GM18868 (cell line): ENCODE results near the gene NR2F1.
"Not testable (repeated sequence)": the region's sequence is repeated elsewhere in the genome, so short reads cannot be mapped to it uniquely, and the experiment has no call there.

Experiments used
- ATAC-seq: cut with Tn5 transposase; IDR thresholded peaks from one replicate; pipeline ENCODE4 v1.9.1; 2021; ENCODE audit warnings: mild to moderate bottlenecking, moderate library complexity; ENCODE audit not compliant: unreplicated experiment

Gene NR2F1

GRCh38 chr5:93582677-93583438, at the start of gene NR2F1:
Gene NR2F1, plus strand, starts transcription at chr5:93583222. Its CDS starts 1,802 bp downstream, at chr5:93585024.
- ATAC-seq: peak; percentile 17

GRCh38 chr5:93545872-93546271, 37.1 kb upstream of the NR2F1 start:
- no peak for ATAC-seq

GRCh38 chr5:93549594-93549993, 33.4 kb upstream of the NR2F1 start:
- not testable (repeated sequence) for ATAC-seq

DNA sequence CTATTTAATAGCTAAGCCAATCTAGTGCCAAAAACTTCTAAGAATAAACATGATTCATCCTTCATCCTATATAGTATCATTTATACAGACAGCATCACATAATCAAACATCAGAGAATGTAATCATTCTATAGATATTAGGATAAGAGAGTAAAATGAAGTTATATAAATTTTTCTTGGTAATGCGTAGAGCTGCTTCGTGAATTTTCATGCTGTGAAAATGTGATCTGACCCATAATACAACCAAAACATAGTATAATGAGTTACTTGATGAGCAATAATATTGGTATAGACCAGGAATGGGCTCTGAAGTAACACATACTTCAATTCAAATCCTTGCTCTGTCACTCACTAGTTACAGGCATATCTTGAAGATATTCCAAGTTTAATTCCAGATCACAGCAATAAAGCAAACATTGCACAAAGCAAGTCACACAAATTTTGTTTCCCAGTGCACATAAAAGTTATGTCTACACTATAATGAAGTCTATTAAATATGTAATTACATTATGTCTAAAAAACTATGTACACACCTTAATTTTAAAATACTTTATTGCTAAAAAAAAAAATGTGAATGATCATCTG, 25.9 kb upstream of the NR2F1 start:
- ATAC-seq: no peak

DNA sequence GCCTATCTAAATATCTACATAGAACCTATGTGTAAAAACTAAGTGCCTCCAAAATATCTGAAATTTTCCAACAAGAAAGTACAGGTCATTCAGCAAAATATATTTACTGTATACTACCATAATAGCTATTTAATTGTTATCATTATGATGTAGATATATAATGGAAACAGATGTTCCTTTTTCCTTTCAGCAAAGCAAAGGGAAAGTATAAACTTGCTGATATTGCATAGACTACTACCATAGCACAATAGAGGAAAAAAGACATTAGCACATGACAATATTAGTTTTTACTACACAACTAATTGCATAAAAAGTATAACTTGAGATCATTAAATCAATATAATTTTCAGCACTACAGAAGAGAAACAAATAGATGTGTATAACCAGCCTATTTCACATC, 16.9 kb upstream of the NR2F1 start:
- no peak for ATAC-seq

DNA sequence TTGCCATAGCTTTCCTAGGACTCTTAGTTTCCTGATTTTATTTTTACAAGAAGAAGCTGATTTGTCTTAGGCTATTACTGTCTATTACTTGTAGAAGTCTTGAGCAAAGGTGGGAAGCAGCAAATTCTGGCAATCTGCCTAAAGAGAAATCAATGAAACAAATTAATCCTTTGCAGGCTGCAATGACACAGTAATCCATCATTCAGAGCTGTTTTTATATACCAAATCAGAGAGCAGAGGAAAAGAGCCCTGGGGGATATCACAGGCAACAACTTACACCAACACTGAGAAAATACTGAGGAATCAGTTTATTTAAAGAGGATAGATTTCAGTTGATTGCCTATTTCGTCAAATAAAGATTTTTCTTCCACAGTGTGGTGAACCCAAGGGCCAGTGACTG, 15.6 kb upstream of the NR2F1 start:
- ATAC-seq: no peak

GRCh38 chr5:93569300-93570160, 13.5 kb upstream of the NR2F1 start:
- no peak for ATAC-seq

- peak; percentile 49 for ATAC-seq
Measured at GRCh38 chr5:93570294-93571113, 12.5 kb upstream of the NR2F1 start.

DNA sequence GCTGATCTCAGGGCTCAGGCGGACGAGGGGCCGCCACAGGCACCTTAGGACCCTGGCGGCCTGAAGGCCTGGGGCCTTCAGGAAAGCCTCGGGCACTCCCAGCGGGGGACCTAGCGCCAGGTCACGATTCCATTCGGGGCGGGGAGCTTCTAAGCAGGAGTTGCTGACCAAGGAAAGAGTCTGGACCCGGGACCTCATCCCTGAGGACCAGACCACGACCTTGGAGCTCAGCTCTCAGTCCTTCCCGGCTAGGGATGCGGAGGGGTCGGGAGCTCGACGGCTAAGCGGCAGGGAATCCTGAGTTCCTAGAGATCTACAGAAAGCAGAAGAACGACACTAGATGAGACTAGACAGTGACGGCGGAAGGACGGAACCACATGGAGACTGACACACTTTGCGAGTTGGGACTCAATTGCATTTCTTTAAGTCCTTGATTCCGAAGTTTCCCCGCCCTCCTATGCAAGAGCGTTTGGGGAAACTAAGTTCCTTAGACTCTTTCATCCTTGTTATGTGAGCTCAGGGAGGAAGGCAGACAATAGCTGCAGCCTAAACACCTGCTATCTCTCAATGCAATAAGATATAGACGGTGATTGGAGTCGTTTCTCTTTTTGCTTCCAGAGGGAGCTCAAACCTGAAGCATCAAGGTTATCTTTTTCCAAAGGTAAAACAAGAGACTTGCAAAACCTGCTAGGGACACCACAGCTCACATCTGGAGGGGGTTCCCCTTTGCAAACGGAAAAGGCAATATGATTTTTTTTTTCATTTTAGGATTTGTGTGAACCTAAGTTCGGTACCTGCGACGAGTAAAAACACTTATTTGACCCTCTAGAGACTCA, 11.7 kb upstream of the NR2F1 start:
- ATAC-seq: peak; percentile 3

DNA sequence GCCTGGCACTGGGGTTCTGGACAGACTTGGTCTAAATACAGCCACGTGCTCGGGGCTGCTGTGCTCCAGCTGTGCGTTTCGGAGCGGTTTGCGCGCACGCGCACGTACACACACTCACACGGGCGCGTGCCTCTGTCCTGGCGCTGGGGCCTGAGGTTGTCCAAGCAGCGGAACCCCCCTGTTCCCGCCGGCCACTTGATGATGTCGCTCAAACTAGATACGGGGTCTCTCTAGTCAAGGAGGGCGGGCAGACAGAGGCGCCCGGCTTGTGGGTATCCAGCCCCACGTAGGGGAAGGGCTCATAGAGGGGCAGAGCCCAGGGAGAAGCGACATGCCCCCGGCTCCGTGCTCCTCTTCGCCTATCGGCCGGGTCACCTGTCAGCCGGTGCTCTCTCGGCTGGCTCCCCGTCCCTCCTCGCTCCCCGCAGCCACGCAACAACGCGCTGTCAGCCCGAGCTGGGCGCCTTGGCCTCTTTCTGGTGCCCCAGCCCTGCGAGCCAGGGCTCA, 10.9 kb upstream of the NR2F1 start:
- no peak for ATAC-seq

DNA sequence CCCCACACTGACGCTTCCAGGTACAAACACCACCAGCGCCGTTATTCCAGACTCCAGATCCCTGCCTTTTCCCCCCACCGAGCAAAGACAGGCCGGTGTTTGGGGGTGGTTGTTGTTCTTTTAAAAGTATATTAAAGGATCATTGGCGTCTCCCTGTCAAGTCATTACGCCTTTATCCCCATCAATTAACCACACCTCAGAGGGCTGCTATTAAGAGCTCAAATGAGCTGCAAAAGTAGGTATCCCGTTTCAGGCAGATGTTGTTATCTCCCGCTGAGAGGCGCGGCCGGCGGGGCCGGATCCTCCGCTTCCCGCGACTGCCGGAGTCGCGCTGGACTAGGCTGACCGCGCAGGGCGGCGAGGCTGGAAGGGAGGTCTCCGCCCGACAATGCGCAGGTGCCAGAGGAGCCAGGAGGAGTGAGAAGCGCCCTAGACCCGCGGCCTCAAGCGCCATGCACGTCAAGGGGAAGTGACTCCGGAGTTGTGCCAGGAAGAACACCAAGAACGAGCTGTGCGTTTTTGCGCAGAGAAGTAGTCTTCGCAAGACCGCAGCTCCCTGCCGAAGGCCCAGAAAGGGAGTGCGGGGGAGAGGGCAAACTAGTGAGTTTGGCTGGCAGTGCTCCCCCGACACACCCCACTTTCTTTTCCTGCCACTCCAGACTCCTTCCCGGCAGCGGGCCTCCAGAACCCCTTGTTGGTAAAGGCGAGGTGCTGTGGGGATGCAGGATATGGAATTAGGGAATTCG, 10.2 kb upstream of the NR2F1 start:
- no peak for ATAC-seq

- no peak for ATAC-seq
Measured at GRCh38 chr5:93573354-93574351, 9.4 kb upstream of the NR2F1 start.

DNA sequence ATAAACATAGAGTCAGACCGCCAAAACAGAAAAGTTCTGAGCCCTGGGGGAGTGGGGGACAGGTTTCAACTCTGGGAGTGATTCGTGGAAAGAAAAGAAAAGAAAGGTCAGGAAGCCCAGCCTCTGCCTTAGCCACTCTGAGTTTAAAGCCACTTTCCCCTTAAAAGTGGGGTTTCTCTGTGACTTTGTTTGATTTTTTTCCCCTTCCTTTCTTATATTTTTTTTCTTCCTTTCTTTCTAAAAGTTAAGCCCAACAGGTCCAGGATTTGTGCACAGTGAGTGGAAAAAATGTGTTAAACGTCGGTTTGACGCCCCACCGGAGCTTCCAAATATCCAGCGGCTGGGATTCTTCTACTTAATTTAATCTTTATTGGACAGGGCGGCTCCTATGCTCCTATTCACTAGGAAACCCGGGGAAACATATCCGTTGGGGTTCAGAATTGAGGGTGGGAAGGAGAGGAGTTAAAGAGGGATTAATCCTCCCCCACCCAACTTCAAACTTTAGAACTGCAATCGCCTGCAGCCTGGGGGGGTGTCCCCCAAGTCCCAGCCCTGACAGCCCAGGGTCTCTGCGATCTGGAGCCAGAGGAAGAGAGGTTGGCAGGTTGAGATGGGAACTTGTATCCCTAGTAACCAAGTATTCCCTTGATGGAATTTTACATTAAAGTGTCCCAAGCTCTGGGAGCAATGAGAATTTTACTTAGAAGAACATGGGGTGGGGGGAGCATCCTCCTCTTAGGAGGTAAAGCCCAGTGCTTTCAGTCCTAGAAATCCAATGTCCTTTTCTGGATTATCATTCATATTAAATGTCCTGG, 8.3 kb upstream of the NR2F1 start:
- no peak for ATAC-seq

DNA sequence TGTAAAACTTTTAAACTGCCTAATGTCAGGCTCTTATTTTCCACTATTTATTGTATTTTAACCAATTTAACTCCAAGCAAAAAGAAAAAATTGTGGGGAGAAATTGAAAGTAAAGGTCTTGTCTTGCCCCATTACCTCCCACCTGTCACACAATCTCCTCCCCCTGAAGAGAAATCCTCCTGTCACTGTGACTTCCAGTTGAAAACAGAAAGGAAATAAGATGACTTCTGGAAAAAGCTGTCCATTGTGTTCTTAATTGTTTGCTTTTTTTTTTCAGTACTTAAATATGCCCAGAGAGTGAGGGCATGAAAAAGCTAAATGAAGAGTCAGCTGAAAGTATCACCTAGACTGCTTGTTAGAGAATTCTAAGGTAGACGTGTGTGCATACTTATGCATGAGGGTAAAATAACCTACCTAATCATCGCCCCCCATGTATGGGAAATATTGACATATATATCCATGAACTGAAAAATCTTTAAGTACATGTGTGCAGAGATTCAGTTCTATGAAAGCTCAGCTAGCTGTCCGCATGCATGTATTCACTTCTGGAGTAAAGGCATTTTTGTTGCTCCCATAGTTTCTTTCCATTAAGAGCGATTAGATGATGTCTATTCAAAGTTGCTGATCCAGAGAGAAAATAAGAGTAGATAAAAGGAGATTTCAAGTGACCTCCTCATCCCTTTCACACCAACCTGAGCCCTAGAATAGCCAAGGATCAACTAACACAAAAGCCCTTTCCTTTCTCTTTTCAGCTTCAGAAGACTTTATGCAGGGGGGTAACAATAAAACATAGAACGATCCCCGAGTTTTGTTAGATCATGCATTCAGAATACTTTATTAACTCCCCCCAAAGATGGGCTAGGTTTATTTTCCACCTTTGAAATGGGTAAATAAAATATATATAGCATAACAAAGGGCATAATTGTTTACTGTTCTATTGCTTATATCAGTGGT, 7.3 kb upstream of the NR2F1 start:
- ATAC-seq: no peak

- no peak for ATAC-seq
Measured at GRCh38 chr5:93576994-93577853, 5.8 kb upstream of the NR2F1 start.
